Gastroesophageal sphincter (tissue), 3 donors: Measurements from ENCODE around the gene DMGDH.

ENCODE experiments used
- CTCF ChIP-seq, 4 experiments: fragments of 200-600 bp in 2 of 4; fragments of 450-650 bp in 2 of 4; sonication (generic) in 1 of 4; IDR thresholded peaks; one replicate each; pipeline ENCODE4 v1.5.1; 2017 to 2019; ENCODE audit warnings: antibody characterized with exemption in 4 of 4, mild to moderate bottlenecking in 2 of 4, moderate library complexity in 2 of 4
- POLR2A ChIP-seq, 2 donors: fragments of 450-650 bp; IDR thresholded peaks; one replicate each; pipeline ENCODE4 v1.6.1; 2017; ENCODE audit warnings: antibody characterized with exemption in 2 of 2, mild to moderate bottlenecking in 2 of 2, moderate library complexity in 1 of 2
- POLR2AphosphoS5 ChIP-seq: sonication (generic); formaldehyde crosslinking; IDR thresholded peaks from one replicate; pipeline ENCODE4 v1.6.1; 2017; ENCODE audit warnings: antibody characterized with exemption

- no peak for TF ChIP-seq POLR2AphosphoS5
- TF ChIP-seq CTCF (IDR thresholded peaks at IDR 0.05), result peak in 3 of 4 experiments; percentile 32 to 54 (median 48)
- no peak for TF ChIP-seq POLR2A (IDR thresholded peaks at IDR 0.05)
These were observed 104.6 kb downstream of the DMGDH start for GRCh38 chr5:78964889-78965288.
